D721Med (cell line): Measurements from ENCODE around the gene MTF1.
A peak's percentile ranks its signal among the peaks of the same experiment; 100 is the strongest.

Experiments used
- DNase-seq: peaks from one replicate; pipeline ENCODE4 v3.0.0; 2011; ENCODE audit warnings: low spot score; ENCODE audit not compliant: insufficient read length
- FAIRE-seq: peaks from 2 replicates; lab custom pipeline; 2011; peaks lifted over from hg19 to GRCh38; lab: Jason Lieb, UNC
- CTCF ChIP-seq: IDR thresholded peaks from 2 replicates; pipeline ENCODE4 v1.5.1; 2012; ENCODE audit warnings: mild to moderate bottlenecking, control low read depth; ENCODE audit not compliant: insufficient read depth; ENCODE audit errors: missing control alignments

MTF1 gene

GRCh38 chr1:37807555-37808368 is 51.6 kb downstream of the MTF1 start, which contains the start of the genes C1orf122 and YRDC:
TSS of gene C1orf122 (plus strand) at chr1:37807790. CDS start at chr1:37808405, 615 bp downstream.
TSS of gene YRDC (minus strand) at chr1:37808208. CDS start at chr1:37808180, 28 bp downstream.
- FAIRE-seq (no peak), DNase-seq (peak; percentile 95)
- TF ChIP-seq CTCF = no peak

GRCh38 chr1:37807220-37807554 is 52.2 kb downstream of the MTF1 start:
- DNase-seq (no peak), FAIRE-seq (no peak)
- TF ChIP-seq CTCF = no peak

- no peak for TF ChIP-seq CTCF
- FAIRE-seq (no peak), DNase-seq (no peak)
Measured at GRCh38 chr1:37802439-37802838, 57.0 kb downstream of the MTF1 start.

GRCh38 chr1:37797750-37798345 is 61.5 kb downstream of the MTF1 start:
- DNase-seq (no peak), FAIRE-seq (no peak)
- no peak for TF ChIP-seq CTCF

GRCh38 chr1:37795340-37796125 is 63.9 kb downstream of the MTF1 start:
- no peak for TF ChIP-seq CTCF
- FAIRE-seq (no peak), DNase-seq (no peak)

GRCh38 chr1:37794372-37795339 is 64.7 kb downstream of the MTF1 start:
- FAIRE-seq (no peak), DNase-seq (no peak)
- peak; percentile 23 for TF ChIP-seq CTCF
